Peyer's patch (tissue), 4 donors: Measurements from ENCODE around the gene TUBAL3.

Source experiments
- POLR2A ChIP-seq, 2 donors: fragments of 450-650 bp; IDR thresholded peaks; one replicate each; pipeline ENCODE4 v1.5.1; 2017; ENCODE audit warnings: antibody characterized with exemption in 2 of 2, mild to moderate bottlenecking in 2 of 2, moderate library complexity in 2 of 2
- TF ChIP-seq, protein P1 (sequence below), 6 experiments: fragments of 450-650 bp in 4 of 6; fragments of 200-600 bp in 2 of 6; sonication (generic) in 1 of 6; IDR thresholded peaks; one replicate each; pipeline ENCODE4 v1.5.1; 2017 to 2019; ENCODE audit warnings: antibody characterized with exemption in 6 of 6, mild to moderate bottlenecking in 3 of 6, moderate library complexity in 1 of 6

DNA sequence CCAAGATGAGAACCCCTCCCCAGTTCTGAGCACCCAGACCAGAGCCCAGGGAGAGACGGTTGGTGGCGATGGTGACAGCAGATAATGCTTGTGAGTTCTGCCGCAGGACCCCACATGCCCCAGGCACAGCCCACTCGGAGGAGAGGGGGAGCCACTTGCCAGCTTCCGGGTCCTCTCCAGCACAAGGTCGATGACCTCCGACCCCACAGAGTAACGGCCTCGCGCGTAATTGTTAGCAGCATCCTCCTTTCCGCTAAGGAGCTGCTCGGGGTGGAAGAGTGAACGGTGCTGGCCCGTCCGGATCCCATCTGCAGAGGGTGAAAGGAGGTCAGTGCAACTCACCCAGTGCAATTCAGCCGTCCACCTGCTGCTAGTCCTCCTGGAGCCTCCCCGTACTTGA is 9.5 kb downstream of the TUBAL3 start:
- TF ChIP-seq, protein P1, sequence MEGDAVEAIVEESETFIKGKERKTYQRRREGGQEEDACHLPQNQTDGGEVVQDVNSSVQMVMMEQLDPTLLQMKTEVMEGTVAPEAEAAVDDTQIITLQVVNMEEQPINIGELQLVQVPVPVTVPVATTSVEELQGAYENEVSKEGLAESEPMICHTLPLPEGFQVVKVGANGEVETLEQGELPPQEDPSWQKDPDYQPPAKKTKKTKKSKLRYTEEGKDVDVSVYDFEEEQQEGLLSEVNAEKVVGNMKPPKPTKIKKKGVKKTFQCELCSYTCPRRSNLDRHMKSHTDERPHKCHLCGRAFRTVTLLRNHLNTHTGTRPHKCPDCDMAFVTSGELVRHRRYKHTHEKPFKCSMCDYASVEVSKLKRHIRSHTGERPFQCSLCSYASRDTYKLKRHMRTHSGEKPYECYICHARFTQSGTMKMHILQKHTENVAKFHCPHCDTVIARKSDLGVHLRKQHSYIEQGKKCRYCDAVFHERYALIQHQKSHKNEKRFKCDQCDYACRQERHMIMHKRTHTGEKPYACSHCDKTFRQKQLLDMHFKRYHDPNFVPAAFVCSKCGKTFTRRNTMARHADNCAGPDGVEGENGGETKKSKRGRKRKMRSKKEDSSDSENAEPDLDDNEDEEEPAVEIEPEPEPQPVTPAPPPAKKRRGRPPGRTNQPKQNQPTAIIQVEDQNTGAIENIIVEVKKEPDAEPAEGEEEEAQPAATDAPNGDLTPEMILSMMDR (IDR thresholded peaks at IDR 0.05): no peak
- no peak for TF ChIP-seq POLR2A (IDR thresholded peaks at IDR 0.05)
